HG02763 (cell line): ENCODE measurements around the gene NELFB.

ENCODE experiments used
- ATAC-seq: cut with Tn5 transposase; IDR thresholded peaks from one replicate; pipeline ENCODE4 v1.9.1; 2021; ENCODE audit warnings: mild to moderate bottlenecking, moderate library complexity; ENCODE audit not compliant: unreplicated experiment

NELFB gene

DNA sequence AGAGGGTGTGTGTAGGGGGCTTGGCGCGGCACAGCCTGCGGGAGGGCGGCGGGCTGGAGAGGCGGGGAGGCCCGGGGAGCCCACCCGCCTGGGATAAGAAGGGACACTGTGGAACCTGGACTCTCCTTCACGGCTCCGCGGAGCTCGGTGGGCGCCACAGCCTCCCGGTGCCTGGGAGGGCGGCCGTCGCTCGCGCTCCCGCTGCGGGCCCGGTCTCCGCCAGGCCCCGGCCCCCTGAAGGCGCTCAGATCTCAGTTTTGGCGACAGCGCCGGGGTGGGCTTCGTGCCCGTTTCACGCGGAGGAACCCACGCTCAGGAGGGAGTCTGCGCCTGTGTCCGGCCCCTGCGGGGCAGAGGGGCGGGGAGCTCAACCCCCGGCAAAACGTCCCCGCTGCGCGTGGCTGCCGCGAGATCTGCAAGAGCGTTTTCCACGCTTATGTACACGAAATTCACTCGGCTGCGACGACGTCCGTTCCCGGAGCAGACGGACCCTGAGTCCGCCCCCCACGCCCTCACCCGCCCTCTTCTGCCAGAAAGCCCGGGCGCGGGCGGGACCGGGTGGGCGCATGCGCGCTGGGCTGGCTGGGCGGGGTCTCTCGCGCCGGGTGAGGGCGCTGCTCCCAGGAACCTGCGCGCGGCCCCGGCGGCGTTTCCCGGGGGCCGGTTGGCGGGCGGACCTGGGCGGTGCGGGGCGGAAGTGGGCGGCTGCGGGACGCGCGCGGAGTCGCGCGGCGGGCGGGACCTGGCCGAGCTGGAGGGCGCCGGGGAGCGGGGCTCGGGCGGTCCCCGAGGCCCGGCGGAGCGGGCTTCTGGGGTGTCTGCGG is at the start of gene NELFB:
TSS of gene NELFB (plus strand) at position 704 of the 824 bp plus-strand sequence.
- peak; percentile 76 for ATAC-seq

DNA sequence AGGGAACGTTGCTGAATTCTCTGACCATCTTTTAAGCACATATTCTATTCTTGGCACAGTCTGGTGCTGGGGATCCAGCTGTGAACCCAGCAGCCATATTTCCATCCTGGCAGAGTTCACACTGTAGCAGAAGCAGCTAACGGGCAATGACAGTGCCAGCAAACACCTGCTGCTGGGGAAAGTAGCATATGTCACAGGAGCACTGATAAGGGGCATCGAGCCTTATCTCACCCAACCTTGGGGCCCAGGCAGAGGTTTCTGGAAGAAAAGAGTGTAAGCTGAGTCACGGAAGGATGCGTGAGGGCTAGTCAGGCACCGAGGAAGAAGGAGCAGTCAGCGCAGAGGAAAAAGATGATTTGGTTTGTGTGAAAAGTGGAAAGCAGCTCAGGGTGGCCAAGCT is 48.5 kb upstream of the NELFB start:
- no peak for ATAC-seq

DNA sequence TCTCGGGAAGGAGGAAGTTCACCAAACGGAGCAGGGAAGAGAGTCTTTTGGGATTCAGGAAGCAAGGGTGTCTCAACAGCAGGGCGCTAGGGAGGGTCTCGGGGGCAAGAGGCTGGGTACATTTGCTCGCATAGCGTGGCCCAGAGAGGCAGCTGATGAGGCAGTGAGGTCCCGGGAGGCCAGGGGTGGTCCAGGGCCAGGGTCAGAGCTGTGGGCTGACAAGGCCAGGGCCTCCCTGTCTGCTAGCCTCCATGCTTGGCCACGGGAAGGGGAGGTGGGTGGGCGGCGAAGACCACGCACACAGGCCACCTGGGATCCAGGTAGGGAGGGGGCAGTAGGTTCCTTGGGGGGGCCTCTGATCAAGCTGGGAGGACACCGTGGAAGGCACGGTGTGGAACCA is 43.6 kb upstream of the NELFB start:
- no peak for ATAC-seq

DNA sequence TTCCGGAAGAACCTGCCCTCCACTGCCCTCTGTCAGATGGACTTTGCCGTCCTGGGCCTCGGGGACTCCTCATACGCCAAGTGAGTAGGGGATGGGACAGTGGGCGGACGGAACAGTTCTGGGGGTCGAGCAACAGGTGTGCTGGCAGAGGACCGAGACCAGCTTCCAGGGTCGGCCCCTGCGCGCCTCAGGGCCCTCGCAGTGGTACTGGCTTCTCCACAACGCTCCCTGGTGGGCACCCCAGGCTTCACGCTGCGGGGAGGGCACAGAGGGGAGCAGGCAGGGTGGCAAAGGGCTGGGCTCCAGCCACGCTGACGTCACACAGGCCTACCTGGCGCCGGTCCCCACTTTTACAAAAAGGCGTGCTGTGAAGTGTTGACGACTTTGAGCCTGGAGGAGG is 42.6 kb upstream of the NELFB start:
- no peak for ATAC-seq

DNA sequence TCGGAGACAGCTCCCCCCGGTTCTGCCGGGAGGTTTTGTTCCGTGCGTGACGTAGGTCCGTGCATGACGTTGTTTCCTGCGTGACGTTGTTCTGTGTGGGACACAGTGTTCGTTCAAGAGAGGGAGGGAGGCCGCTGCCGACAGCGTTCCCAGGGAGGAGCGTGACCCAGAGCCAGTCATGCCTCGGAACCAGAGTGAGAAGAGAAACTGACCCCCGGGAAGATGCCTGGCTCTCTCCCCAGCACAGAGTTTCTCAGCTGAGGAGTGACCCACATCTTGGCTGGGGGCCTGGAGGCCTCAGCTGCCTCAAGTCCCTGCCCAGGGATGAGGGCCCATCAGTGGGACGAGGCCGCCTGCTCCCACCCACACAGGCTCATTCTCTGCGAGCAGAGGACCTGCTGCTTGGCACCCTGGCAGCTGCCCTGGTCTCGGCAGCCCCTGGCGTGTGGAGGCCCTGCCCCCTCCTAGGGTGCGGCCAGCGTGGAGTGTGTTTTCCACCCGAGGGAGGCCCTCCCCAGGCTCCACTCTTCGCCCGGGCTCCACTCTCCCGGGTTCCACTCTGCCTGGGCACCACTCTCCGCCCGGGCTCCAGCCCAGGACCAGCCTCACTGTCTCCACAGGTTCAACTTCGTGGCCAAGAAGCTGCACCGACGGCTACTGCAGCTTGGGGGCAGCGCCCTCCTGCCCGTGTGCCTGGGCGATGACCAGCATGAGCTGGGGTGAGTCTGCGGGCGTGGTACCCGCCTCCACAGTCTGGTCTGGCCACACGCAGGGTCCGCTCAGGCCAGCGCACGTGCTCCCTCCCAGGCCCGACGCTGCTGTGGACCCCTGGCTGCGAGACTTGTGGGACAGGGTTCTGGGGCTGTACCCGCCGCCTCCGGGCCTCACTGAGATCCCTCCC is 41.7 kb upstream of the NELFB start:
- no peak for ATAC-seq

DNA sequence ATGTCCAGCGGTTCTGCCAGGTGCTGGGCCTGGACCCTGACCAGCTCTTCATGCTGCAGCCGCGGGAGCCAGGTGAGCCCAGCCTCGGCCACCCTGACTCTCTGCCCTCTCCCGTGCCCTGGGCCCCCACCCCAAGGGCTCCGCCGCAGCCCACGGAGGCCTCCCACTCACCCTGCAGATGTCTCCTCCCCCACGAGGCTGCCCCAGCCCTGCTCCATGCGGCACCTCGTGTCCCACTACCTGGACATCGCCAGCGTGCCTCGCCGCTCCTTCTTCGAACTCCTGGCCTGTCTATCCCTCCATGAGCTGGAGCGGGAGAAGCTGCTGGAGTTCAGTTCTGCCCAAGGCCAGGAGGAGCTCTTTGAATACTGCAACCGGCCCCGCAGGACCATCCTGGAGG is 40.5 kb upstream of the NELFB start:
- ATAC-seq, result no peak

DNA sequence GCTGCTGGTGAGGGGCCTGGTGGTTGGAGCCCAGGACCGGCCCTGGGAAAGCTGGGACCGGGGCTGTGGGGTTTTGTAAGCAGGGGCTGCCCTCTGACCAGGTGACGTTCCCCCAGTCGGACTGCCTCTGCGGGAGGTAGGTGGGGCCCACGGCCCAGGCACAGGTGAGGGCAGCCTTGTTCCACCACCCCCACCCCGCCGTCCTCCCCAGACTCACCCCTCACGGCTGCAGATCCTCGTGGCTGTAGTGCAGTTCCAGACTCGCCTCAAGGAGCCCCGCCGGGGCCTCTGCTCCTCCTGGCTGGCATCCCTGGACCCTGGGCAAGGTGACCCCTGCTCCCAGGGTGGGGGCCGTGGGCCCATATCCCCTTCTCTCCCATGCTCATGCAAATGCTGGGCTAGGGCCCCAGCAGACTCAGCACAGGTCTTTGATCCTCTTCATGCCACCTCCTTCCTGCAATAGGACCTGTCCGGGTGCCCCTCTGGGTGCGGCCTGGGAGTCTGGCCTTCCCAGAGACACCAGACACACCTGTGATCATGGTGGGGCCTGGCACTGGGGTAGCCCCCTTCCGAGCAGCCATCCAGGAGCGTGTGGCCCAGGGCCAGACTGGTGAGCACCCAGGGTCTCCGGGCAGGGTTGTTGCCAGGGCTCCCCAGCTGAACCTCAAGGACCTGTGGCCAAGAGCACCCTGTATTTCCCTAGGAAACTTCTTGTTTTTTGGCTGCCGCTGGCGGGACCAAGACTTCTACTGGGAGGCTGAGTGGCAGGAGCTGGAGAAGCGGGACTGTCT is 39.7 kb upstream of the NELFB start:
- ATAC-seq, result no peak

DNA sequence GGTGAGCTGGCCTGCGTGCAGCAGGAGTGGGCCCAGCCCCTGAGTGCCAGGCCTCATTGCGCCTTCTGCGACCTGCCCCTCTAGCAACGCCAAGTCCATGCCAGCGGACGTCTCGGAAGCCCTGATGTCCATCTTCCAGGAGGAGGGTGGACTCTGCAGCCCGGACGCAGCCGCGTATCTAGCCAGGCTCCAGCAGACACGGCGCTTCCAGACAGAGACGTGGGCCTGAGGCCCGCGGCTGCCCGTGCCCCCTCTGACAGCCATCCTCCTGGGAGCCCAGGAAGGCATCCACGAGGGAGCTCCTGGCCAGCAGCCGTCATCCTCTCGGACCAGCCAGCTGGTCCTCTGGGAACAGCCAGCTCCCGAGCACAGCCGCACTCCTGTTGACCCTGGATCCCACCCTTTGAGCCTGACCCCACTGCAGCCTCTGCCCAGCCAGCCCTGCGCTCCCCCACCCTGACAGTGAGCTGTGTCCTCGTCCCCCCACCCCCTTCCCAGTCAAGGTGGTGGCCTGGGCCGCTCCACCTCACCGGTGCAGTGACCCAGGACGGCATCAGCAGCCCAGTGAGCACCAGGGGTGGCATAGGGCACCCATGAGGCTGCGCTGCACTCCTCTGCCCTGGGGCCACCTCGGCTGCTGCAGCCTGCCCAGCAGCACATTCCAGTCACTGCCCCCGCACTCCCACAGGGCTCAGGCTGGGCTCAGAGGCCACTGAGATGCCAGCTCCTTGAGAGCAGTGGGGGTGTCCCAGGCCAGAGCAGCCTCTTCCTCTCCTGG is 38.8 kb upstream of the NELFB start:
- ATAC-seq, result no peak

DNA sequence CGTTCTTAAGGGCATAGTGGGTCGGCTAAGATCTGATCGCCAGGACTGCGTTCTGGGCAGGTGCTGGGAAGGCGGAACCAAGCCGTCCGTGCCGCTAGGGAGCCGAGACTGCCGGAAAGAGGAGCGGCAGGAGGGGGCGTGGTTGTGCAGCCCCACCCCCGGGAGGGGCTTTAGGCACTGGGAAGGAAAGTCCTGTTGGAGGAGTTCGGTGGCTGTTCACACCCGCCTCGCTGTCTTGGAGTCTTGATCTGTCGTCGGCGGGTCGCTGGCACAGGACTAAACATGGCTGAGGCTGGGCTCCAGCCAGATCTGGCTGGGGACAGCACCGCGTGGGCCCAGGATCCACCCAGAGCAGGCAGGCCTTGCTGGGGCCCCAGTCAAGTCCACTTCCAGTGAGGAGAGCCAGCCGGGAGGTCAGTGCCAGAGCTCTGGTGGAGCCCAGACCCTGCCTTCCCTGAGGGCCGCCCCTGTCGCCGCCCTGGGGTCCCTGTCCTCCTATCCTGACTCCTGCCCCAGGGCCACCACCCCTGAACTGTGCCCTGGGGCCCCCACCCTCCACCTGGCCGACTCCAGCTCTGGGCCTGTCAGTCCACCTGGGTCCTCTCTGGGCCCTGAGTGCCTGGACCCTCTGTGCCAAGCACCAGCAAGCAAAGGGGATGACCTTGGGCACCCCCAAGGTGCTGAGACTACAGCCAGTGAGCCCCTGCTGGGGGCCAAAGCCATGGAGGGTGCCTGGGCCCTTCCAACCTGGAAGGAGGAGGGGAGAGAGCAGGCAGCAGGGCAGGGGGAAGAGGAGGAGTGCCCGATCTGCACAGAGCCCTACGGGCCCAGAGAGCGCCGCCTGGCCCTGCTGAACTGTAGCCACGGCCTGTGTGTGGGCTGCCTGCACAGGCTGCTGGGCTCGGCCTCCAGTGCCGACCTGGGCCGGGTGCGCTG is 37.6 kb upstream of the NELFB start:
- ATAC-seq, result no peak

DNA sequence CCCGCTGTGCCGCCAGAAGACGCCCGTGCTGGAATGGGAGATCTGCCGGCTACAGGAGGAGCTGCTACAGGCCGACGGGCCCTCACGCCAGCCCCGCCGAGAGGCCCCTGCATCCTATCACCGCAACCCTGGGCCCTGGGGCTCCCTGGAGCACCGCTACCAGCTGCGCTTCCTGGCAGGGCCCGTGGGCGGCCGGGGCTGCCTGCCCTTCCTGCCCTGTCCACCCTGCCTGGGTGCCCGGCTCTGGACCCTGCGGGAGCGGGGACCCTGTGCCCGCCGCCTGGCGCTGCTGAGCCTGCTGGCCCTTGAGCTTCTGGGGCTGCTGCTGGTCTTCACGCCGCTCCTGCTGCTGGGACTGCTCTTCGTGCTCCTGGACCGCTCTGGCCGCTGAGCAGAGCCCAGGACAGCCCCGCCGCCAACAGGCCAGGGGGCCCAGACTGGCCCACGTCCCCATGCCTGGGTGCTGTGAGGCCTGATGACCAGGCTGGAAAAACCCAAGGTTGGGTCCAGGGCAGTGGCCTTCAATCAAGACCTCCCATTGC is 36.8 kb upstream of the NELFB start:
- no peak for ATAC-seq

DNA sequence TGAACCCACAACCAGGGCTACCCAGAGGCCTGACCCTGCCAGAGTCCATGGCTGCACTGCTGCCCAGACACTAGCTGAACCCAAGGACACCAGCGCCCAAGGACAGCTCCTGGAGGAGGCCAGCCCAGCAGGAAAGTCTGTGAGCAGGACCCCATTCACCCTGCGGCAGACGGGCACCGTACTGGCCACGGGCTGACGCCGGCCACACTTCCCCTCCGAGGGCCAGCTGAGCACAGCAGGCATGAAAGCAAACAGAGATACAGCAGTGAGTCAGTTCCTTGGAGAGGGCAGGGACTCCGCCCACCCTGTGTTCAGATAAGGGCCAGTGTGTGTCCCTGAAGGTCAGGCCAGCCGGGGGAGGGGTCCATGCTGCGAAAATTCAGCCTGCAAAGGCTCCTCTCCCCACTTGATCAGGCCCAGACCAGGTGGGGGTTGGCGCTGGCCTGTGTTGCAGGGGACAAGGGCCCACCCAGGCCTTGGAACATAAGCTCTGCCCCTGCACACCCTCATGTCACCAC is 36.3 kb upstream of the NELFB start:
- ATAC-seq, result no peak

DNA sequence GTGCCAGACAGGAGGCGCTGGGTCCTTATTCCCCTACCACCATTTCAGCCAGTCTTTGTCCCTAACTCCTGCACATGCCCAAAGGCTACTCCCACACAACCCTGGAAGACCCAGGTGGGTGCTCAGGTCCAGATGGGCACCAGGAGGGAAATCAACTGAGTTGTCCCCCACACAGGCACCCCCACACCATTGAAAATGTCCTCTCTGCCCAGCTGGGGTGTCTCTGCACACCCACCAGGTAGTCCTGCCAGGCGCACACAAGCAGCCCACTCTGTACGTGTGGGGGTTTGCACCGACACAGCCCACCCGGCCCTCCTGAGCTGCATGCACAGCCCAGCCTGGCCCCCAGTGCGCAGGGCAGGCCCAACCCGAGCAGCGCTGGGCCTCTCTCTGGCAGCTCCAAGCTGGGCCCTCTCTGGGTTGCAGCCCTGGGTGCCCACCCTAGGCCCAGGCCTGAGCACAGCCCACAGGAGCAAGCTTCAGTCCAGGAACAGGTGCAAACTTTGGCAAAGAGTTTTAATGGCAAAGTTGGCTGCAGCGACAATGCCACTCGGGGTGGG is 35.3 kb upstream of the NELFB start:
- ATAC-seq, result no peak

DNA sequence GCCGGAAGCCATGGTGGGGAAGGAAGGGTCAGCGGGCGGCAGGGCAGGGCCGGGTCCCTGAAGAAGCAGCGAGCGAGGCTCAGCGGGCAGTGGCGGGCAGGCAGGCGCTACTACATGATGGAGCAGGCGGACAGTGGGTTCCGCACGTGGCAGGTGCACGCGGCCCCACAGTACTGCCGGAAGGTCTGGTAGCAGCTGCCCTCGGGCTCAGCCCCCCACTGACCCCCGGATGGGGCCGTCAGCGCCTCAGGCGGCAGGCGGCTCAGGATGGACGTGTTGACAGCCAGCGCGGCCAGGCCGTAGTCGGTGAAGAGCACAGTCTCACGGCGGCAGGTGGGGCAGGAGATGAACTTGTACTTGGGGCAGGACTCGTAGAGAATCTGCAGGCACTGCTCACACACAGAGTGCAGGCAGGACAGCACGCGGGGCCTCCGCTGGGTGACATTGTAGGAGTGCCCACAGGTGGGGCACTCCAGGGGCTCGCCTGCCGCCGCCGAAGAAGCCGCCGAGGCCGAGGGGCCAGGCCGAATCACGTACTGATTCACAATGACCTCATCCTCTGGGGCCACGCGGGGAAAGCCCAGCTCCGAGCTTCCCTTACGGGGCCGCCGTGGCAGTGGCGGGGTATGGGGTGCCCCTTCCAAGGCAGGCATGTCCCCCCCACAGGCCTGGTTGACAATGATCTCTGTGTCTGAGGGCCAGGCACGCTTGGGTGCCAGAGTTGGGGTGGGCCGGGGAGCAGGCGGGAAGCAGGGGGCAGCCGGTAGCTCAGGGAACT is 34.6 kb upstream of the NELFB start:
- ATAC-seq, result no peak

DNA sequence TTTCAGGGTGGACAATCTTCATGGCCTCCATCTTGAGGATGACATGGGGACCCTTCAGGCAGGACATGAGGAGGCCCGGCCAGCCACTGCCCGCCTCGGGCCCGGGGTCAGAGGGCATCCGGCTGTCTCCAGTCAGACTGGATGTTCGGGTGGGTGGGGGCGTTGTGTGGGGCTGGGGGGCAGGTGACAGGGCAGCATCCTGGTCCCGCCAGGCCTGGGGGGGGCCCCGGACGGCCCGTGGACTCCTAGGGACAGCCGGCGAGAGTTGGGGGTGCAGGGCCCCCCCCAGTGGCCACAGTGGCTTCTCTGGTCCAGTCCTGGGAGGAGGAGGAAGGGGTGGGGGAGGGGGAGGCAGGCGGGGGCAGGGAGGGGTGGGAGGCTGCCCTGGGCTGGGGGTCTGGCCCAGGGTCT is 34.0 kb upstream of the NELFB start:
- ATAC-seq, result no peak

DNA sequence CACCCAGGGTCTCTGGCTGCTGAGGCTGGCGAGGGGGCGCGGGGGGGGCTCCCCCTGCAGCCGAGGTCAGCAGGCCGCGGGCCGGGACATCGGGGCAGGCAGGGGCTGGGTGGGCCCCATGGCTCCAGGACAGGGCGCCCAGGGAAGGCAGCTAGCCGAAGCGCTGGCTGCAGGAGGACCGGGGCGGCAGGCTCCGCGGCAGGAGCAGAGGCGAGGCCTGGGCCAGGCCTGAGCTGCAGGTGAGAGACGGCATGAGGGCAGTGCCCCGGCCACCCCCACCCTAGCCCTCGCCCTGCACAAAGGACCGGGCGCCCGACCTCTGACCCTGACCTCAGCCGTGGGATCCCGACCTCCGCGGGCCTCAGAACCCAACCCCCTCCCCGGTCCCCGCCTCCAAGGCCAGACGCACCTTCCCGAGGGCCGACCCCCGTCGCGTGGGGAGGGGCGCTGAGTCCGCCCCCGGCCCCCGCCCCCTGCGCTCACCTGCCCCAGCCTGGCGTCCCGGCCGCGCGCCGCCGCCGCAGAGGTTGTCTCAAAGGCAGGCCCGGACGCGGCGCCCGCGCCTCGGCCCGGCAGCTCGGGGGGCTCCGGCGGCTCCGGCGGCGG is 33.5 kb upstream of the NELFB start:
- no peak for ATAC-seq

DNA sequence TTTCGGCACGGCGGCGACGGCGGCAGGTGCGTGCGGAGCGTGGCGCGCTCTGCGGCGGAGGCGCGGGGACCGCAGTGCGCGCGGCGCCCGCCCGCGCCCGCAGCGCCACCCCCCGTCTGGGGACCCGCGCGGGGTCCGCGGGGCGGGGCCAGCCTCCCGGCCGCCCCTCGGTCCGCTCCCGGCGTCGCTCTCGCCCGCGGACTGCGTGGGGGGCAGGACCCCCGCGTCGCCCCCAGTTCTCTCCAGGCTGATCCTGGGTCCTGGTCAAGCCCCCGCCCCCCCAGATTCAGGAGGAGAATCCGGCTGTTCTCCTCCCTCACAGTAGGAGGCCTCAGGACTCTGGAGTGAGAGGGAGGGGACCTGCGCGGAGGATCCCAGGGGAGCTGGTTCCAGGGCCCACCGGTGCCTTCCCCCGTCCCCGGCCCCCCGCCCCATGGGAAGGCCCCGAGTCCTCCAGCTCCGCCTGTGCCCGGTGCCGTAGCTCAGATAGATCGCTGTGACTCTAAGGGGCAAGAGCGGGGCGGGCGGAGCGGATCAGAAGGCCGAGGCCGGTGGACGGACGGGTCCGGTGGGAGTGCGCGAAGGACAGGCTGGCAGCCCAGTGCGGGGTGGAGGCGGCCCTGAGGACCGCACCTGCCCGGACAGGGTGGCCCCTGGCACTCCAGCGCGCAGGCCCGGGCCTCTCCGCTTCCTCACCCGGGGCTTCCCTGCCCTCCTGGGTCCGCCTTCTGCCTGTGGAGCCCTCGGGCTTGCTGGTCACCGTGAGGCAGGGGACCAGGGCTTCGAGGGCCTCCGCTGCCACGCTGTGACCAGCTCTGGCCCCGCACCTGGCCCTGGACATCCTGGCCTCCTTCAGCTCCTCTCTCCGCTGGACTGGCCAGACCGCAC is 32.7 kb upstream of the NELFB start, which contains the start of gene RNF208:
TSS of gene RNF208 (minus strand) at position 51 of the 888 bp plus-strand sequence. CDS start 1,028 bp downstream, outside the sequence.
- no peak for ATAC-seq
